GM13977 (cell line): ENCODE results near the gene KCNH2.

Experiments used
- DNase-seq: peaks from one replicate; pipeline ENCODE4 v3.0.0; 2012; ENCODE audit warnings: low spot score
- CTCF ChIP-seq: IDR thresholded peaks from 2 replicates; pipeline ENCODE4 v1.5.1; 2012; ENCODE audit warnings: mild to moderate bottlenecking, control low read depth; ENCODE audit not compliant: insufficient read depth; ENCODE audit errors: extremely low read depth, missing control alignments
- in situ Hi-C: fragments of 300-500 bp; cut with MboI; formaldehyde crosslinking; loops from one replicate; pipeline ENCODE4 v1.12.0; 2022; ENCODE audit warnings: low sequenced_read_pairs, low pct_unique_long_range_greater_than_20kb, mixed read lengths, inconsistent platforms; ENCODE audit not compliant: unreplicated experiment

KCNH2 gene

DNA sequence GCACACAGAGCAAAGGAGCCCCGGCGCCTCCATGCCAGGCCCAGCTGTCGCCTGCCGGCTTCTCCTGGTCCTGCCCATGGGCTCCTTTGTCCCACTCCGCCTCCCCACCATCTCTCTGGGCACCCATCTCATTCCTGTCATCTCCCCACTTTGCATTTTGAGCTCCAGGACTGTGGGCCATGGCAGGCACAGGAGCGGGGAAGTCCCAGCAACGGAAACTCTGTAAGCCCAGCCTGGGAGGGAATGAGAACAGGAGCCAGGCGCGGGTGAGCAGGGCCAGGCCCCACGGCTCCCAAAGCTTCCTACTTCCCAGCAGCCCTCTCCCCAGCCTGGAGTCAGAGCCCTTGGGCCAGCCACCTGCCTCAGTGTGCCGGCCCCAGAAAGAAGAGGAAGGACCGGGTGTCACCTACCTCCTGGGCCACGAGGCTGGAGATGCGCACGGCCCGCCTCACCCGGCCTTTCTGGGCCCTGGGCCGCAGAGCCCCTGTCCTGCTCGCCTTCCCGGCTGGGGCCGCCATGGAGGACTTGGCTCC lies 23.1 kb downstream of the KCNH2 start:
- no peak for DNase-seq
- no peak for TF ChIP-seq CTCF
- in situ Hi-C loops, result no loop called here

- in situ Hi-C loops, result no loop called here
- TF ChIP-seq CTCF, result no peak
- DNase-seq, result no peak
These were observed 23.7 kb downstream of the KCNH2 start for GRCh38 chr7:150954201-150954985.

GRCh38 chr7:150953061-150953997 lies 24.8 kb downstream of the KCNH2 start:
- TF ChIP-seq CTCF, result no peak
- in situ Hi-C loops, result no loop called here
- DNase-seq, result no peak

- no peak for DNase-seq
- TF ChIP-seq CTCF, result no peak
- in situ Hi-C loops, result no loop called here
These were observed 25.6 kb downstream of the KCNH2 start for GRCh38 chr7:150952331-150953050.

DNA sequence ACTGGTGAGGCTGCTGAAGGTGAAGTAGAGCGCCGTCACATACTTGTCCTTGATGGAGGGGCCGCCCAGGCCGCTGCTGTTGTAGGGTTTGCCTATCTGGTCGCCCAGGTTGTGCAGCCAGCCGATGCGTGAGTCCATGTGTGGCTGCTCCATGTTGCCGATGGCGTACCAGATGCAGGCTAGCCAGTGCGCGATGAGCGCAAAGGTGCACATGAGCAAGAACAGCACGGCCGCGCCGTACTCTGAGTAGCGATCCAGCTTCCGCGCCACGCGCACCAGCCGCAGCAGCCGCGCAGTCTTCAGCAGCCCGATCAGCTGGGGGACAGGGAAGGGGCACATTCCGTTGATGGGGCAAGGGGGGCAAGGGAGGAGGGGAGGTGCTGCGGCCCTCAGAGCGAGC lies 26.6 kb downstream of the KCNH2 start:
- DNase-seq, result no peak
- in situ Hi-C loops, result no loop called here
- no peak for TF ChIP-seq CTCF

- no peak for DNase-seq
- TF ChIP-seq CTCF, result no peak
- in situ Hi-C loops, result no loop called here
These were observed 27.0 kb downstream of the KCNH2 start for GRCh38 chr7:150951181-150951520.
